Amniotic epithelial cell (primary cell): ENCODE results near the gene INSIG1.

ENCODE experiments used
- DNase-seq: peaks from one replicate; pipeline ENCODE4 v3.0.0-alpha.2; 2010; ENCODE audit warnings: low read depth

Gene INSIG1

DNA sequence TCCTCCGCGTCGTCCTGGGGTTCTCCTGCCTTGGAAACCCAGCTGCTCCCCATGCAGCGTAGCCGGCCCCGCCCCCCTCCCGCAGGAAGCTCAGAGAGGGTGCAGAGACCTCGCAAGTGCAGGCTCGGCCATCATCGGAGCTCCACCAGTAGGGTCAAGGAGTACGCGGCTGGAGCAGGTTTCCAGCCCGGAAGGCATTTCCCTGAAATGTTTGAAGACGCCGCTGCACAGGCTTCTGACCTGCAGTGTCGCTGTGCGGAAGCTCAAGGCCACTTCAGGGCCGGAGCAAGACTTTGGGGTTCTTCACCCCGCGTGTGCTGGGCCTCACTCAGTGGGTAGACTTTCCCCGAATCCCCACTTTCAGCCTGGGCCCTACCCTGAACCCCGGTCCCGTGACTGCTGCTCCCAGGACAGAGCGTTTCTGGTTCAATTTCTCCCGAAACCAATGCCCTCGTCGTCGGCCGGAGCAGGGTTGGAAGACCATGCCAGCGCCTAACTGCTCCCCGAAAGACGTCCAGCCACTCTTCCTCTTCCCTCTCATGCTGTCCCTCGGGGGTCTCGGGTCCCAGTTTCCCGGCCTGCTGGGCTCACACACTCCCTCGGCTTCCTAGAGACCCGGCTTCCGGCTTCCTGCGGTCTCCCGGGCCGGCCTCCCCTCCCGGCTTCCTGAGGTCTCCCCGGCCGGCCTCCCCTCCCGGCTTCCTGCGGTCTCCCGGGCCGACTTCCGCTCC, 52.1 kb downstream of the INSIG1 start:
- no peak for DNase-seq

DNA sequence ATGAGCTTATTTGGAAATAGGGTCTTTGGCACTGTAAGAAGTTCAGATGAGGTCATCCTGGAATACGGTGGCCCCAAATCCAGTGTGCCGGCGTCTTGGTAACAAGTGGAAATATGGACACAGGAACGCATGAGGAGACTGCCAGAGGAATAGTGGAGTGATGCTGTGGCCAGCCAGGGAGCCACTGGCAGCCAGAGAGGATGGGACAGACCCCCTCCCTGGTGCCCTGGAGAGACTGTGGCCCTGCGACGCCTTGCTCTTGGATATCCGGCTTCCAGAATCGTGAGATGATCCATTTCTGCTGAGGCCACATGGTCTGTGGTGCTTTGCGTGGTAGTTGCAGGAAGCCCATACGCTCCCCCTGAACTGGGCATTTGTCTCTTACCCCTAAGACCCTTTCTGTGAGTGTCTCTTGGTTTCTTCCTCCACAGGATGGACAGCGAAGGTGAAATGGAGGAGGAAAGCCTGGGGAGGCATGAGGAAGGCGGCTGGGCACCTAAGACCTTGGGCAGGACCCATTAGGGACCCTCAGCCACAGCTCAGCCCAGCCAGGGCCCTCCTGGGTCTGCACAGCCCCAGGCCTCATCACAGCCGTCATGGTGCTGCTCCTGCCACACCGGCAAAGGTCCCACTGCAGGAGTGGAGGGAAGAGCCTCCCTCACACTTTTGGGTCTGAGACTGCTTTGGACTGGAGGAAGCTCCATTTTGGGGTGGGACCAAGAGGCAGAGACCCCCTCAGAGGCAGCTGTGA, 53.6 kb downstream of the INSIG1 start:
- no peak for DNase-seq

DNA sequence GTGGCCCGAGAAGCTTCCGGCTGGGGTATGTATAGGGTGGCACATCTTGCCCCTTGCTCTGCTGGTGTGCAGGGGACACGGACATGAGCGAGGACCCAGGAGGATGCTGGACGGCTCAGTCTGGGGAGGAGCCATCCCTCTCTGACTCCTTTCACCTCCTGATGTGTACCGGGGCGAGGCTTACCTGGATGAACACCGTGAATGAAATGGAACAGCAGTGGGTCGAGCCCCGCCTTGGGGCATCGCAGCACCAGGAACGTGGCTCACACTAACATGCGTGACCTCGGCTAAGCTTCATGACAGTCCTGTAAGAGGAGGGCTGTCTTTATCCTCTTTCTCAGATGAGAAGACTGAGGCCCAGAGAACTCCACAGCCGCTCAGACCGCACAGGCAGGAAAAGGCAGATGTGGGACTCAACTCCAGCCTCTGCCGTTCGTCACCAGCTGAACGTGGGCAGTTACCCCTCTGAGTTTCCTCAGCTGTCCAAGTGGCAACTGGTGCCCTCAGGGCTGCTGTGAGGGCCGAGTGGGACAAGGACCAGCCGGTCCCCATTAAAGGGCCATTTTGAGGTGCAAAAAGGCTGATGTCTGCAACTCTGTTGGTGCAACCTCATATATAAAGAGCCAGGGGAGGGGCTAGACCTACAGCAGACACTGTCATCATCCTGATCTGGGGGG, 54.5 kb downstream of the INSIG1 start:
- no peak for DNase-seq

DNA sequence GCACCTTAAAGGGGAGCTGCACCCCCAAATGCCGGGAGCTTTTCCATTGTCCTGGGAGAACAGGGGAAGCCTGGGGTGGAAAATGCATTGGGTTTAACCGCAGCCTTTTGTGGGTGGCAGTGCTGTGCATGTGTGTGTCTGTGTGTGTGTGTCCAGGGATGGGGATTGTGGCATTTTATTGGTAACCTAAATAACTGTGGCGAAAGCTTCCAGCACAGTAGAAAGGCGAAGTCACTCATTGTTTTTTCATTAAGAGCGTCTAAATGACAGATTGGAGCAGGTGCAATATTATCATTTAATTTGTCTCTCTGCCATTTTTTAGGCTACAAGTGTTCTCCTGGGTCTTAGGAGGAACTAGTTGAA, 55.1 kb downstream of the INSIG1 start:
- DNase-seq, result no peak

DNA sequence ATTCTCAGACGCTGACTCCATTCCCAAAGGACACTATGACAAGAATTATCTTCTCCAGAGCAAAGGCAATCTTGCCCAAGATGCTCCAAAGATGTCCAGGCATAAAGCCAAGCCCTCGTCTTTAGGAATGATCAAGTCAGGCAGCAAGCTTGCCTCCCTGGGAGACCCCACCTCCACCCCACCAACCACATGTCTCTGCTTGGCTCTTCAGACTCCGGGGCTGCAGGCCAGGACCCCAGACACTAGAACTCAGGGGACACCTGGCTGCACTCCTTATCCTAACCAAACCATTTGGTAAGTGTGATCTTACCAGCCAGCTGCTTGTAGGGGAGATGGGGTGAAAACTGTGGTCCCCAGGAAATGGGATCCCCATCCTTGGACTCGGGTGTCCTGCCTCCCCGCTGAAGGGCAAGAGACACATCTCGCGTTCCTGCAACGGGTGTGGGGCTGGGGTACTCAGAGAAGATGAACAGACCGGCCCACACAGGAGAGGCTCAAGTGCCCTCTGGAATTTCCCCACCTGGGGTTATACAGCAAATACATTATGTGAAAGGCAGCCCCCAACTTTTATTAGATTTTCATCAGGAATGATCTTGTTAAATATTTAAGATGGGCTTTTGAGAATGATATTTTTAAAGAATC, 55.7 kb downstream of the INSIG1 start:
- DNase-seq, result no peak

DNA sequence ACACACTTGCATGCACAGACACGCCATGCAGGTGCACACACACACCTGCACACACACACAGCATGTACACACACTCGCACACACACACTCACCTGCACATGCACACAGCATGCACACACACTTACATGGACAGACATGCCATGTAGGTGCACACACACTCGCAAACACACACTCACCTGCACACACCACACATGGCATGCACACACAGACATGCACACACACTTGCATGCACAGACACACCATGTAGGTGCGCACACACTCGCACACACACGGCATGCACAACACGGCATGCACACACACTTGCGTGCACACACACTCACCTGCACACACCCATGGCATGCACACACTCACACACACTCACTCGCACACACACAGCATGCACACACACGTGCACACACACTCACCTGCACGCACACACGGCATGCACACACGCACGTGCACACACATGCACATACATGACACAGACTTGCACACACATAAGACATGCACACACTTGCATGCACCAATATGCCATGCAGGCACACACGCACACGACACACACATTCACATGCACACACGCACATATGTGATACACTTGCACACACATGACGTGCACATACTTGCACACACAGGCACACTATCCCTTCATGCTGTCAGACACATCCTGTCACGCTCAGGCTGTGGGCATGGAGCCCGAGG, 56.8 kb downstream of the INSIG1 start:
- DNase-seq, result no peak

DNA sequence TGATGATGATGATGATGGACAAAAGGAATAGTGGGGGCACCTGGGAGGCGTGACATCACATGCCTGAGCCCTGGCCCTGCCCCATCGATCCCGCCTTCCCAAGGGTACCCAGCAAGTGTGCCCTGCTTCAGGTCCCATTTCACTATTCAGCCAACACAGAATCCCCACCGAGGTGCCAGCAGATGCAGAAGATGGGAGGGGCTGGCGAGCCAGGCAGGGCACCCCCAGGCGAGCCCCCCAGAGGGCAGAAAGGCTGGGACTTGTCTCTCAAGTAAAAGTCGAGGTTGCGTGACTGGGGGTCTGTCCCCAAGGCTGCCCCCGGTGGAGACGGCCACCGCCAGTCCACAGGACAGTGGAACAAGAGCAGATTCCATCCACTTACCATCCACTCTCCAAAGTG, 57.5 kb downstream of the INSIG1 start:
- no peak for DNase-seq

DNA sequence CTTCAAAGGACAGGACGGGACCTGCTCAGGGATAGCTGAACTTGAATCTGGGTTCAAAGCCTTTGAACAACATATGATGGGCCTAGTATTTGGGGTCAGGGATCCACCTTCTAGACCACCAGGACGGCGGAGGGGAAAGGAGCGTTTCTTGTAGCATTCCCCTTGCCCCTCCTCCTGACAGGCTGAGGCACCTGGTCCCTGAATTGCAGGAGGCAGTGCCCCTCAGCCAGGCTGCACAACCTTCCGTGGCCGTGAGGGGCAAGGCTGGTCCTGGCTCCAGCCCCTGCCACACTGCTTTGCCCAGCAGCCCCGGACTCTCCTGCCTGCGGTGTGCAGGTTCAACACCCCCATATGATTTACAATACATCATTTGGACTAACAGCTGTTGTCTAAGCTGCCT, 58.1 kb downstream of the INSIG1 start:
- no peak for DNase-seq

DNA sequence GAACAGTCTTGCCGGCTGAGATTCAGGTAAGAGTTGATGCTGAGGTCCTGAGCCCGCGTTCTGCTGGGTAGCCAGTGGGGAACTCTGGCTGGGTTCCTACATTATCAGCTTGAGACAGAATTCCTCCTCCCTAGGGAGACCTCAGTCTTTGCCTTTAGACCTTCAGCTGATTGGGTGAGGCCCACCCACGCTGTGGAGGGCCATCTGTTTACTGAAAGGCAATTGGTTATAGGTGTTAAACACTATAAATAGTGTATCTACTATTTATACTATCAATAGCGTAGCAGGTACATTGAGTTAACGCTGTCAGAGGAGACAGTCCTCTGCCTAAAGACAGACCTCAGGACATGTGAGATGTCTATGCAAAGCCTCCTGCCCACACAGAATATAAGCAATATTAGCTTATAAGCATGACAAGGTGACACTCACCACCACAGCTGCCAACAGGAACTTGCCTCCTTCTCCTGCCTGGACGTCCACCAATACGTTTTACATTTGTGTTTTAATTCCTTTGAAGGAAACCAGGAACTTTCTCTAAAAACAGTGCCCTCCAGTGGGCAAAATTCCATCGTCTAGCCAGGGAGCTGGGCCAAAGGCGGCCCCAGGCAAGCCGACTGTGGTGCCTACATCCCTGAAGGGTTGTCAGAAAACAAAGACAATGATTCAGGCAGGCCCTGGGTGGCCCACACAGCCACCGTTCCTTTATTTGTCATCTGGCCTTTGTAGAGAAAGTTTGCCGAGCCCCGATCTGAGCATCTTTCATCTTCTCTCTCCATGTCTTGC, 58.8 kb downstream of the INSIG1 start:
- DNase-seq, result no peak

DNA sequence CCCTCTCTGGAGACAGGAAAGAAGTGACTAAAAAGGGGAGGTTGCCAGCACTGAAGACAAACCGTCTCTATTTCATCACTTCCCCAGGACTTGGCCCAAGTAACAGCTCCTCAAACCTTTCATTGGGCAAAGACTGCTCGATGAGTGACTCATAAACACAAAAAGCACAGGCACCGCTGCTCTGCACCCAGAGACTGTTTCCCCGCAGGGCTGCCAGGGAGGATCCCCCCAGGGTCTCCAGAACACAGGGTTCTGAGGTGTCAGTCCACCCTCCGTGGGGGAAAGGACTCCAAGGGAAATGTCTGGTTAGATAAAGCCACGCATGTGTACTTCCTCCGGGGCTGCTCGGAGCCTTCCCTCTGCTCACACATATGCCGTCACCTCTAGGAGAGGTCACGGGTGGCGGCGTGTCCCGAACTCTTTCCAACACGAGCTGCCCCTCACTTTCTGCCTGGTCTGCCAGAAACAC, 59.9 kb downstream of the INSIG1 start:
- no peak for DNase-seq

DNA sequence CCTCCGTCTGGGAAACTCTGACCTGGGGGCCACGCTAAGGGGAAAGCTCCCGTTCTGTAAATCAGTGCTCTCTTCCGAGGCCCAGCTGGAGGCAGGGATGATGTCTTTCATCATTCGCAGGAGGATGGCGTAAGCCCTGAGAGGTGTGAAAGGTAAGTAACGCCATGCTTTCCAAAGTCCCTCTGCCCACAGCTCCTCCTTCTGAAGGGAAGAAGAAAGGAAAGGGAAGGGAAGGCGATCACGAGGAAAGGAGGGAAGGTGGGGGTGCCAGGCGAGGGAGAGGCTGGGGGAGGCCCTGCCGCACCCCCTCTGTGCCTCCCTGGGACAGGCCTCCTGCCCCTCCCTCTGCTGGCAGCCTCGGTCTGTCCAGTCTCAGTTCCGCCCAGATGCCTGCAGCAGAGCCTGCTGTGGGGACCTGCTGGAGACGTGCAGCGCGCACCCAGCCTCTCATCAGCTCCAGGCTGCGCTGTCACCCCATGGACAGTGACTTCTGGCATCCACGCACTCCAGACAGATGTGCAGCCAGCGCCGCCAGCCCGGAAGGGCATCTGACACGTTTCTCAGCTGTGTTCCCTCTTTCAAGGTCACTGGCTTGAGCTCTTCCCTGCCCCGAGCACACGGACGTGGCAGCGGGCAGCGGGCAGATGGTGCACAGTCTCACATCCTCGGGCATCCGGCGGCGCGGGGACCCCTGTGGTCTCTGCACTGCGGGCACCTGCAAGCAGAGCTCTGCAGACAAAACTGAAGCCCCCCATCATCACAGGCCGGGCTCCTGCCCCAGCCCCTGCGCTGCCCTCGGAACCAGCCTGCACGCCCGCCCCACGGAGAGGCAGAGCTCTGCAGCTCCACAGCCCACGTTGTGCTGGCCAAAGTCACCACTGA, 60.6 kb downstream of the INSIG1 start:
- DNase-seq, result no peak

DNA sequence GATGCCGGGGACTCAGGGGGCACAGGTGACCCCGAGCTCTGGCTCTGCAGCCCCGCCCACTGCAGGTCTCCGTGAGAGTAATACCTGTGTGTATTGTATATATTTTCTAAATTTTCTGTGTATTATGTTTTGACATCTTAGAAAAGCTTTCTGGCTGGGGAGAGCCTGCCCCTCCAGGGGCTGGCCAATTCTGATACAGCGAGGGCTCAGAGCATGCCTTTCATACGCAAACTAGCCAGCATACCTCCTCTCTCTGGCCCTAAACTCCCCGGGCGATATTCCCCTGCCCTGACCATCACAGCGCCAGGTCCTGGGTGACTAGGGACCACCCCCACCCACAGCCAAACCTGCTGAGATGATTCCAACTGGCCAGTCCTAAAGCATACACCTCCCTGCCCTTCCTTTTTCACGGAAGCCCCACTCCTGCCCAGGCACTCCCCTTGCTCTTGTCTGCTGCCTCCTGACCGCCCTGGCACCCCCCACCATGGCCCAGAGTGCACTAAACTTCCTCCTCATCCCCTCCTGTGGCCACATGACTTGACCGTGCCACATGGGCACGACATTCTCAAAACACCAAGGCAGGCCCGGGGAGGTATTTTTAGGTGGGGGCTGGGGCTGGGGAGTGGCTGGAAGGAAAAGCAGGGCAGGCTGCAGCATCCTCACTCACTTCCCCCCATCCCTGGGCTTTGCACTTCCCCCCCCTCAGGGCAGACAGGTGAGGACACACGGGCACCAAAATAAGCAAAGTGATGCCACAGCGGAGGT, 61.5 kb downstream of the INSIG1 start:
- no peak for DNase-seq
